ENCODE measurements around the gene ST6GAL1. TPM values are rescaled to one million over a fixed set of nuclear protein-coding genes. Genes with fewer than 3 reads are reported as not detected.

ST6GAL1 gene
- total RNA-seq, 1 experiment from 2014 or later, result 3.3 TPM

GRCh38 chr3:186964616-186965015 is 34.3 kb downstream of the ST6GAL1 start:
- in situ Hi-C loops (cut with HindIII; ENCODE audit: low pct_unique_long_range_greater_than_20kb, low sequenced_read_pairs), result no loop called here
- Histone ChIP-seq H3K4me1 (ENCODE audit: control insufficient read depth, insufficient read depth, low read length) (no peaks in the 10 kb centered on the region), H3K36me3 (ENCODE audit: control insufficient read depth, insufficient read depth, low read length) (no peaks in the 10 kb centered on the region), H3K9me3 (ENCODE audit: control insufficient read depth, insufficient read depth, low read depth, low read length) (no peaks in the 10 kb centered on the region), H3K27ac (ENCODE audit: low read length) (no peak overlapping the region), H3K27me3 (ENCODE audit: control insufficient read depth, insufficient read depth, low read length) (no peaks in the 10 kb centered on the region), H3K4me3 (ENCODE audit: low read depth in 2 of 2, low read length in 2 of 2) (no peak overlapping the region)
- ATAC-seq, result no peak
- TF ChIP-seq TCF7L2 (IDR thresholded peaks at IDR 0.05; ENCODE audit: low read depth, low read length), result no peak
- intact Hi-C loops (cut with micrococcal nuclease; ENCODE audit: unreplicated experiment), result no loop called here
- POLR2A ChIA-PET, result no interaction called here
- CTCF ChIA-PET, result no interaction called here
- DNase-seq (ENCODE audit: low read depth, low spot score), result no peak
- no TSS peak for BruUV-seq (replicated peaks)

- Histone ChIP-seq H3K4me1 (ENCODE audit: control insufficient read depth, insufficient read depth, low read length) (no peaks in the 10 kb centered on the region), H3K9me3 (ENCODE audit: control insufficient read depth, insufficient read depth, low read depth, low read length) (no peaks in the 10 kb centered on the region), H3K27me3 (ENCODE audit: control insufficient read depth, insufficient read depth, low read length) (no peaks in the 10 kb centered on the region), H3K36me3 (ENCODE audit: control insufficient read depth, insufficient read depth, low read length) (no peaks in the 10 kb centered on the region), H3K27ac (ENCODE audit: low read length) (no peak overlapping the region), H3K4me3 (ENCODE audit: low read depth in 2 of 2, low read length in 2 of 2) (no peak overlapping the region)
- BruUV-seq (replicated peaks), result no TSS peak
- ATAC-seq (no peak), DNase-seq (ENCODE audit: low read depth, low spot score) (no peak)
- intact Hi-C loops (cut with micrococcal nuclease; ENCODE audit: unreplicated experiment) (no loop called here), in situ Hi-C loops (cut with HindIII; ENCODE audit: low pct_unique_long_range_greater_than_20kb, low sequenced_read_pairs) (no loop called here)
- ChIA-PET POLR2A (no interaction called here), CTCF (no interaction called here)
- TF ChIP-seq REST (IDR thresholded peaks at IDR 0.05; ENCODE audit: insufficient read depth in 1 of 2, low read depth in 2 of 2, low read length in 1 of 2) (no peak), SIN3A (IDR thresholded peaks at IDR 0.05; ENCODE audit: borderline replicate concordance, insufficient read depth, low read depth, low read length) (no peak), TCF7L2 (IDR thresholded peaks at IDR 0.05; ENCODE audit: low read depth, low read length) (no peak), CTCF (IDR thresholded peaks at IDR 0.05) (no peak), POLR2AphosphoS5 (IDR thresholded peaks at IDR 0.05; ENCODE audit: low read depth, low read length) (no peak)
Measured at GRCh38 chr3:186965141-186965879, 35.0 kb downstream of the ST6GAL1 start.

- ChIA-PET CTCF (interaction anchor here (0.9 kb wide), 1 partner anchor 25 kb away, joined by 3 read pairs; no protein-coding TSS in a partner anchor), POLR2A (no interaction called here)
- Histone ChIP-seq H3K27ac (ENCODE audit: low read length) (no peak overlapping the region), H3K27me3 (ENCODE audit: control insufficient read depth, insufficient read depth, low read length) (no peaks in the 10 kb centered on the region), H3K9me3 (ENCODE audit: control insufficient read depth, insufficient read depth, low read depth, low read length) (no peaks in the 10 kb centered on the region), H3K36me3 (ENCODE audit: control insufficient read depth, insufficient read depth, low read length) (no peaks in the 10 kb centered on the region), H3K4me3 (ENCODE audit: low read depth in 2 of 2, low read length in 2 of 2) (no peak overlapping the region), H3K4me1 (ENCODE audit: control insufficient read depth, insufficient read depth, low read length) (no peaks in the 10 kb centered on the region)
- in situ Hi-C loops (cut with HindIII; ENCODE audit: low pct_unique_long_range_greater_than_20kb, low sequenced_read_pairs), result no loop called here
- no peak for DNase-seq (ENCODE audit: low read depth, low spot score)
- no TSS peak for BruUV-seq (replicated peaks)
- intact Hi-C loops (cut with micrococcal nuclease; ENCODE audit: unreplicated experiment), result no loop called here
- ATAC-seq, result no peak
- TF ChIP-seq SIN3A (IDR thresholded peaks at IDR 0.05; ENCODE audit: borderline replicate concordance, insufficient read depth, low read depth, low read length) (no peak), REST (IDR thresholded peaks at IDR 0.05; ENCODE audit: insufficient read depth in 1 of 2, low read depth in 2 of 2, low read length in 1 of 2) (no peak), POLR2AphosphoS5 (IDR thresholded peaks at IDR 0.05; ENCODE audit: low read depth, low read length) (no peak), CTCF (IDR thresholded peaks at IDR 0.05) (no peak), TCF7L2 (IDR thresholded peaks at IDR 0.05; ENCODE audit: low read depth, low read length) (no peak)
Measured at GRCh38 chr3:186966406-186966805, 36.1 kb downstream of the ST6GAL1 start.
